ENCODE measurements around the gene VEGFD. TPM values are rescaled to one million over a fixed set of nuclear protein-coding genes. Genes with fewer than 3 reads are reported as not detected.
"Not testable (repeated sequence)": the region's sequence is repeated elsewhere in the genome, so short reads cannot be mapped to it uniquely, and the experiment has no call there.

Gene VEGFD
- total and polyA plus RNA-seq, 4 donors = 6.1 to 31.5 (median 12.8) TPM

- Histone ChIP-seq H3K4me3 (no peak overlapping the region), H3K27ac (ENCODE audit: low read depth in 1 of 2, low read length in 1 of 2) (peak overlapping the region in 1 of 2 donors; percentile 45), H3K36me3 (ENCODE audit: control insufficient read depth in 4 of 4, insufficient read depth in 4 of 4, low read length in 4 of 4) (no peaks in the 10 kb centered on the region), H3K9me3 (ENCODE audit: control insufficient read depth in 4 of 4, insufficient read depth in 3 of 4, low read length in 3 of 4) (no peaks in the 10 kb centered on the region), H3K27me3 (ENCODE audit: control insufficient read depth in 3 of 3, insufficient read depth in 3 of 3, low read length in 2 of 3) (peaks cover 0 to 20% (median 11%) of the 10 kb centered on the region in 3 donors), H3K4me1 (ENCODE audit: control insufficient read depth in 5 of 5, insufficient read depth in 5 of 5, low read length in 5 of 5) (peaks cover 0 to 7% (median 0%) of the 10 kb centered on the region in 5 donors), H3K9ac (ENCODE audit: insufficient read depth in 1 of 2, low read length in 2 of 2) (no peak overlapping the region)
- no peak for TF ChIP-seq CTCF (IDR thresholded peaks at IDR 0.05; ENCODE audit: control extremely low read depth, extremely low read depth)
- WGBS, 2 donors = 42 to 75% methylated on average over 2 of the region's 2 CpGs
- DNase-seq = no peak
- no peak for ATAC-seq (ENCODE audit: insufficient read depth, low FRiP score)
These were observed 69.7 kb downstream of the VEGFD start for GRCh38 chrX:15314472-15314871.

GRCh38 chrX:15311119-15311518, 73.1 kb downstream of the VEGFD start:
- Histone ChIP-seq H3K27ac (ENCODE audit: low read depth in 1 of 2, low read length in 1 of 2) (peak overlapping the region in 1 of 2 donors; percentile 79), H3K9ac (ENCODE audit: insufficient read depth in 1 of 2, low read length in 2 of 2) (no peak overlapping the region), H3K27me3 (ENCODE audit: control insufficient read depth in 3 of 3, insufficient read depth in 3 of 3, low read length in 2 of 3) (peaks cover 0 to 23% (median 18%) of the 10 kb centered on the region in 3 donors), H3K4me3 (no peak overlapping the region), H3K4me1 (ENCODE audit: control insufficient read depth in 5 of 5, insufficient read depth in 5 of 5, low read length in 5 of 5) (peaks cover 0 to 7% (median 0%) of the 10 kb centered on the region in 5 donors), H3K9me3 (ENCODE audit: control insufficient read depth in 4 of 4, insufficient read depth in 3 of 4, low read length in 3 of 4) (peaks cover 0 to 2% (median 0%) of the 10 kb centered on the region in 4 donors), H3K36me3 (ENCODE audit: control insufficient read depth in 4 of 4, insufficient read depth in 4 of 4, low read length in 4 of 4) (no peaks in the 10 kb centered on the region)
- 82 to 93% methylated on average over 3 of the region's 3 CpGs for WGBS, 2 donors
- no peak for TF ChIP-seq CTCF (IDR thresholded peaks at IDR 0.05; ENCODE audit: control extremely low read depth, extremely low read depth)
- no peak for ATAC-seq (ENCODE audit: insufficient read depth, low FRiP score)
- no peak for DNase-seq

GRCh38 chrX:15310117-15310516, 74.1 kb downstream of the VEGFD start:
- peak; percentile 82 to 98 (median 97) for DNase-seq
- no peak overlapping the region for H3K4me3 ChIP-seq

GRCh38 chrX:15305899-15306298, 78.3 kb downstream of the VEGFD start:
- not testable (repeated sequence) for H3K9ac ChIP-seq (ENCODE audit: insufficient read depth in 1 of 2, low read length in 2 of 2); H3K4me3 ChIP-seq; ATAC-seq (ENCODE audit: insufficient read depth, low FRiP score); H3K36me3 ChIP-seq (ENCODE audit: control insufficient read depth in 4 of 4, insufficient read depth in 4 of 4, low read length in 4 of 4); DNase-seq; H3K9me3 ChIP-seq (ENCODE audit: control insufficient read depth in 4 of 4, insufficient read depth in 3 of 4, low read length in 3 of 4); H3K4me1 ChIP-seq (ENCODE audit: control insufficient read depth in 5 of 5, insufficient read depth in 5 of 5, low read length in 5 of 5)
- H3K27ac ChIP-seq (ENCODE audit: low read depth in 1 of 2, low read length in 1 of 2) = peak overlapping the region in 1 of 2 donors; percentile 33
- peaks cover 0 to 36% (median 12%) of the 10 kb centered on the region in 3 donors for H3K27me3 ChIP-seq (ENCODE audit: control insufficient read depth in 3 of 3, insufficient read depth in 3 of 3, low read length in 2 of 3)
- WGBS, 2 donors = 78 to 96% methylated on average over 3 of the region's 3 CpGs

More at GRCh38 chrX:15310117-15310516, 74.1 kb downstream of the VEGFD start:
- no peak for TF ChIP-seq CTCF (IDR thresholded peaks at IDR 0.05; ENCODE audit: control extremely low read depth, extremely low read depth)
- Histone ChIP-seq H3K9ac (ENCODE audit: insufficient read depth in 1 of 2, low read length in 2 of 2) (no peak overlapping the region), H3K27me3 (ENCODE audit: control insufficient read depth in 3 of 3, insufficient read depth in 3 of 3, low read length in 2 of 3) (peaks cover 0 to 21% (median 20%) of the 10 kb centered on the region in 3 donors), H3K9me3 (ENCODE audit: control insufficient read depth in 4 of 4, insufficient read depth in 3 of 4, low read length in 3 of 4) (peaks cover 0 to 2% (median 0%) of the 10 kb centered on the region in 4 donors), H3K4me1 (ENCODE audit: control insufficient read depth in 5 of 5, insufficient read depth in 5 of 5, low read length in 5 of 5) (peaks cover 0 to 7% (median 0%) of the 10 kb centered on the region in 5 donors), H3K36me3 (ENCODE audit: control insufficient read depth in 4 of 4, insufficient read depth in 4 of 4, low read length in 4 of 4) (no peaks in the 10 kb centered on the region), H3K27ac (ENCODE audit: low read depth in 1 of 2, low read length in 1 of 2) (peak overlapping the region in 1 of 2 donors; percentile 74)
- ATAC-seq (ENCODE audit: insufficient read depth, low FRiP score) = peak; percentile 58
- WGBS, 2 donors = 28 to 48% methylated on average over 3 of the region's 3 CpGs

All from lung (tissue), 12 donors.